Upper lobe of right lung (tissue), 1 donor: ENCODE data around the gene SPTSSB. TPM values are rescaled to one million over a fixed set of nuclear protein-coding genes. Genes with fewer than 3 reads are reported as not detected.

Experiments
- ATAC-seq: fragments of 200-7000 bp; cut with Tn5 transposase; one replicate; pipeline ENCODE4 v1.9.1; 2020; ENCODE audit warnings: mild to moderate bottlenecking, moderate library complexity
- DNase-seq: peaks from one replicate; pipeline ENCODE4 v3.0.0-alpha.2; 2020
- H3K27ac ChIP-seq: fragments of 200-600 bp; one replicate; pipeline ENCODE4 v1.8.0; 2022
- H3K27me3 ChIP-seq: fragments of 200-600 bp; one replicate; pipeline ENCODE4 v1.8.0; 2022; ENCODE audit warnings: mild to moderate bottlenecking
- H3K36me3 ChIP-seq: fragments of 200-600 bp; one replicate; pipeline ENCODE4 v1.8.0; 2022
- H3K4me1 ChIP-seq: fragments of 200-600 bp; one replicate; pipeline ENCODE4 v1.8.0; 2022
- H3K4me3 ChIP-seq: fragments of 200-600 bp; one replicate; pipeline ENCODE4 v1.8.0; 2022; ENCODE audit warnings: mild to moderate bottlenecking
- H3K9me3 ChIP-seq: fragments of 200-600 bp; one replicate; pipeline ENCODE4 v1.8.0; 2022
- CTCF ChIP-seq: fragments of 200-600 bp; IDR thresholded peaks from one replicate; pipeline ENCODE4 v1.8.0; 2022; ENCODE audit warnings: antibody characterized with exemption
- intact Hi-C: fragments of 100-400 bp; cut with DNase I; formaldehyde crosslinking; loops from one replicate; pipeline ENCODE4 v1.11.0; 2022
- total RNA-seq: library from RNA; stranded (reverse); fragmentation: NEBNext Ultra II Directional; extraction: Animal tissue kit (Norgen Biotek cat#: 25700); gene quantifications from one replicate; pipeline ENCODE4 v1.2.1, GENCODE V29; 2021
- donor health status: DM: no; HTN: yes; CAD: no; lungs with severe emphysema.

SPTSSB gene
- total RNA-seq, 1 donor from 2014 or later: not detected

GRCh38 chr3:161406594-161407555, 35.6 kb upstream of the SPTSSB start:
- no peak for TF ChIP-seq CTCF

GRCh38 chr3:161405836-161406235, 34.5 kb upstream of the SPTSSB start:
- no peak for ATAC-seq
- intact Hi-C loops: no loop called here
- no peaks in the 10 kb centered on the region for H3K4me1 ChIP-seq
- H3K9me3 ChIP-seq: no peaks in the 10 kb centered on the region
- H3K27ac ChIP-seq: no peak overlapping the region
- H3K4me3 ChIP-seq: no peak overlapping the region
- no peak for TF ChIP-seq CTCF
- no peaks in the 10 kb centered on the region for H3K27me3 ChIP-seq
- DNase-seq: no peak
- H3K36me3 ChIP-seq: no peaks in the 10 kb centered on the region

More at GRCh38 chr3:161406594-161407555, 35.6 kb upstream of the SPTSSB start:
- H3K36me3 ChIP-seq: no peaks in the 10 kb centered on the region
- H3K27me3 ChIP-seq: no peaks in the 10 kb centered on the region
- no peak overlapping the region for H3K4me3 ChIP-seq
- H3K27ac ChIP-seq: no peak overlapping the region
- no peaks in the 10 kb centered on the region for H3K9me3 ChIP-seq
- H3K4me1 ChIP-seq: no peaks in the 10 kb centered on the region
- intact Hi-C loops: no loop called here
- ATAC-seq (no peak), DNase-seq (no peak)

- intact Hi-C loops: no loop called here
- no peaks in the 10 kb centered on the region for H3K4me1 ChIP-seq
- no peak for ATAC-seq
- H3K4me3 ChIP-seq: no peak overlapping the region
- no peak for TF ChIP-seq CTCF
- H3K27me3 ChIP-seq: no peaks in the 10 kb centered on the region
- H3K9me3 ChIP-seq: no peaks in the 10 kb centered on the region
- no peak for DNase-seq
- no peak overlapping the region for H3K27ac ChIP-seq
- H3K36me3 ChIP-seq: no peaks in the 10 kb centered on the region
Measured at GRCh38 chr3:161405087-161405486, 33.8 kb upstream of the SPTSSB start.

GRCh38 chr3:161403251-161403650, 31.9 kb upstream of the SPTSSB start:
- DNase-seq: no peak
- no peak for TF ChIP-seq CTCF
- H3K9me3 ChIP-seq: no peaks in the 10 kb centered on the region
- no peaks in the 10 kb centered on the region for H3K36me3 ChIP-seq
- intact Hi-C loops: no loop called here
- no peaks in the 10 kb centered on the region for H3K4me1 ChIP-seq
- H3K27ac ChIP-seq: no peak overlapping the region
- no peak overlapping the region for H3K4me3 ChIP-seq
- no peak for ATAC-seq
- H3K27me3 ChIP-seq: no peaks in the 10 kb centered on the region

- Histone ChIP-seq H3K27me3 (no peaks in the 10 kb centered on the region), H3K9me3 (no peaks in the 10 kb centered on the region), H3K36me3 (no peaks in the 10 kb centered on the region), H3K4me3 (no peak overlapping the region), H3K27ac (no peak overlapping the region), H3K4me1 (no peaks in the 10 kb centered on the region)
- intact Hi-C loops: no loop called here
- ATAC-seq: no peak
- no peak for DNase-seq
- TF ChIP-seq CTCF: no peak
Measured at GRCh38 chr3:161401389-161401788, 30.1 kb upstream of the SPTSSB start.
